ENCODE data around the gene OR52B2. TPM values are rescaled to one million over a fixed set of nuclear protein-coding genes. Genes with fewer than 3 reads are reported as not detected.

Gene OR52B2
- total and polyA plus RNA-seq, 2 of the 8 experiments (the other 6 are each of a cell fraction or from before 2014, with no cell fraction given) = 0.15 TPM; not detected in 1

GRCh38 chr11:6194065-6194581, 24.0 kb upstream of the OR52B2 start:
- no peaks in the 10 kb centered on the region for H3K79me2 ChIP-seq (ENCODE audit: control insufficient read depth in 1 of 2, insufficient read depth in 2 of 2, low read length in 2 of 2)
- no peak overlapping the region for H2BK120ac ChIP-seq (replicated peaks; ENCODE audit: low read depth, low read length)
- H3K9ac ChIP-seq (replicated peaks in 1 of 4; ENCODE audit: extremely low read depth in 1 of 4, low read depth in 3 of 4, low read length in 3 of 4) = no peak overlapping the region
- H3K4me1 ChIP-seq (replicated peaks in 1 of 4; ENCODE audit: control insufficient read depth in 3 of 4, insufficient read depth in 4 of 4, low read length in 3 of 4) = no peaks in the 10 kb centered on the region
- DNase-seq (ENCODE audit: low read depth in 1 of 2, low spot score in 2 of 2) = no peak
- no peaks in the 10 kb centered on the region for H3K36me3 ChIP-seq (ENCODE audit: control insufficient read depth in 2 of 4, insufficient read depth in 4 of 4, low read length in 3 of 4)
- H3K79me1 ChIP-seq (ENCODE audit: low read depth, low read length) = no peaks in the 10 kb centered on the region
- H3K23me2 ChIP-seq (ENCODE audit: low read depth, low read length) = no peaks in the 10 kb centered on the region
- no peak overlapping the region for H2BK5ac ChIP-seq (ENCODE audit: low read depth, low read length)
- no peak overlapping the region for H3K23ac ChIP-seq (ENCODE audit: insufficient read length)
- FAIRE-seq = no peak
- H3K14ac ChIP-seq (ENCODE audit: insufficient read length) = no peak overlapping the region
- ChIA-PET CTCF (ENCODE audit: partially characterized antibody) (no interaction called here), POLR2A (ENCODE audit: partially characterized antibody) (no interaction called here)
- H3K27ac ChIP-seq (ENCODE audit: low read depth, low read length) = no peak overlapping the region
- H2BK20ac ChIP-seq (ENCODE audit: low read length) = no peak overlapping the region
- no peaks in the 10 kb centered on the region for H4K20me1 ChIP-seq (replicated peaks in 1 of 2; ENCODE audit: control insufficient read depth in 1 of 2, insufficient read depth in 2 of 2, low read length in 2 of 2)
- H4K5ac ChIP-seq (ENCODE audit: insufficient read length, low read depth, low read length) = no peak overlapping the region
- 69% methylated on average over 1 of the region's 1 CpG; no CpG with 5 or more reads in 1 of the 2 experiments for WGBS, 2 experiments (ENCODE audit: extremely low coverage in 1 of 2, insufficient coverage in 1 of 2, insufficient read length in 1 of 2, insufficient replicate concordance in 2 of 2, low coverage in 1 of 2, low lambda C conversion rate in 2 of 2, missing lambda C conversion rate in 1 of 2)
- H2AFZ ChIP-seq (ENCODE audit: low read length) = no peak overlapping the region
- TF ChIP-seq ZNF274 (IDR thresholded peaks at IDR 0.05; ENCODE audit: borderline replicate concordance, extremely low read depth, low read length) = no peak
- TF ChIP-seq GTF2F1 (IDR thresholded peaks at IDR 0.05; ENCODE audit: borderline replicate concordance, low read depth, low read length) = no peak
- TF ChIP-seq RFX5 (IDR thresholded peaks at IDR 0.05; ENCODE audit: borderline replicate concordance, low read depth, low read length) = no peak
- no peak for TF ChIP-seq POU5F1 (IDR thresholded peaks at IDR 0.05; ENCODE audit: low read depth, low read length)
- TF ChIP-seq EP300 (IDR thresholded peaks at IDR 0.05; ENCODE audit: borderline replicate concordance in 1 of 2, low read depth in 2 of 2, low read length in 2 of 2) = no peak
- no peak for TF ChIP-seq CTBP2 (IDR thresholded peaks at IDR 0.05; ENCODE audit: borderline replicate concordance, insufficient read depth, insufficient read length, low read length)
- H3K4me3 ChIP-seq (ENCODE audit: extremely low read depth in 1 of 4, insufficient read depth in 2 of 4, low read depth in 3 of 4, low read length in 4 of 4) = no peak overlapping the region
- no peak overlapping the region for H3K4ac ChIP-seq (replicated peaks; ENCODE audit: insufficient read length, low read depth, low read length)
- no peak overlapping the region for H3K56ac ChIP-seq (replicated peaks; ENCODE audit: insufficient read length, low read depth, low read length)
- H2BK12ac ChIP-seq (ENCODE audit: low read depth, low read length) = no peak overlapping the region
- H3K4me2 ChIP-seq (ENCODE audit: insufficient read depth in 1 of 2, low read depth in 2 of 2, low read length in 2 of 2) = no peak overlapping the region
- H3K18ac ChIP-seq (ENCODE audit: extremely low read depth, low read length) = no peak overlapping the region
- no peak overlapping the region for H4K91ac ChIP-seq (replicated peaks; ENCODE audit: insufficient read length, low read length)
- H4K8ac ChIP-seq (ENCODE audit: extremely low read depth, insufficient read depth, low read length) = no peak overlapping the region
- H2BK15ac ChIP-seq (ENCODE audit: low read length) = no peak overlapping the region
- H2AK5ac ChIP-seq (ENCODE audit: low read depth, low read length) = no peak overlapping the region
- H3K9me3 ChIP-seq (ENCODE audit: insufficient read depth in 2 of 2, low read depth in 1 of 2, low read length in 1 of 2) = no peaks in the 10 kb centered on the region
- no peaks in the 10 kb centered on the region for H3K27me3 ChIP-seq (replicated peaks in 1 of 4; ENCODE audit: control insufficient read depth in 3 of 4, extremely low read depth in 1 of 4, insufficient read depth in 3 of 4, low read length in 3 of 4)
